Omental fat pad (tissue), 4 donors: ENCODE measurements around the gene CNTN2. TPM values are rescaled to one million over a fixed set of nuclear protein-coding genes. Genes with fewer than 3 reads are reported as not detected.

ENCODE experiments used
- ATAC-seq: fragments of 150-250 bp; one replicate; pipeline ENCODE4 v1.9.1; 2016; ENCODE audit warnings: mild to moderate bottlenecking, moderate library complexity; ENCODE audit not compliant: low FRiP score
- DNase-seq: peaks from one replicate; pipeline ENCODE4 v3.0.0-alpha.2; 2019; ENCODE audit warnings: low spot score
- total RNA-seq, 4 donors: library from RNA; depleted of rRNA; stranded (reverse); fragments of >200 nt; gene quantifications; one replicate each; pipeline ENCODE4 v1.1.0, GENCODE V29; 2016
- TF ChIP-seq, protein P1 (sequence below), 3 donors: fragments of 450-650 bp; IDR thresholded peaks; one replicate each; pipeline ENCODE4 v1.5.1; 2016 to 2017; ENCODE audit warnings: antibody characterized with exemption in 3 of 3, mild to moderate bottlenecking in 3 of 3, moderate library complexity in 2 of 3

Gene CNTN2
- total RNA-seq, 4 donors from 2014 or later, result 0.47 TPM; not detected in 3

- no peak for ATAC-seq
- no peak for DNase-seq
- TF ChIP-seq, protein P1, sequence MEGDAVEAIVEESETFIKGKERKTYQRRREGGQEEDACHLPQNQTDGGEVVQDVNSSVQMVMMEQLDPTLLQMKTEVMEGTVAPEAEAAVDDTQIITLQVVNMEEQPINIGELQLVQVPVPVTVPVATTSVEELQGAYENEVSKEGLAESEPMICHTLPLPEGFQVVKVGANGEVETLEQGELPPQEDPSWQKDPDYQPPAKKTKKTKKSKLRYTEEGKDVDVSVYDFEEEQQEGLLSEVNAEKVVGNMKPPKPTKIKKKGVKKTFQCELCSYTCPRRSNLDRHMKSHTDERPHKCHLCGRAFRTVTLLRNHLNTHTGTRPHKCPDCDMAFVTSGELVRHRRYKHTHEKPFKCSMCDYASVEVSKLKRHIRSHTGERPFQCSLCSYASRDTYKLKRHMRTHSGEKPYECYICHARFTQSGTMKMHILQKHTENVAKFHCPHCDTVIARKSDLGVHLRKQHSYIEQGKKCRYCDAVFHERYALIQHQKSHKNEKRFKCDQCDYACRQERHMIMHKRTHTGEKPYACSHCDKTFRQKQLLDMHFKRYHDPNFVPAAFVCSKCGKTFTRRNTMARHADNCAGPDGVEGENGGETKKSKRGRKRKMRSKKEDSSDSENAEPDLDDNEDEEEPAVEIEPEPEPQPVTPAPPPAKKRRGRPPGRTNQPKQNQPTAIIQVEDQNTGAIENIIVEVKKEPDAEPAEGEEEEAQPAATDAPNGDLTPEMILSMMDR (IDR thresholded peaks at IDR 0.05), result no peak
These were observed 26.5 kb downstream of the CNTN2 start for GRCh38 chr1:205069371-205070125.

- no peak for ATAC-seq
- DNase-seq, result no peak
- TF ChIP-seq, protein P1 (IDR thresholded peaks at IDR 0.05), result no peak
These were observed 28.0 kb downstream of the CNTN2 start for GRCh38 chr1:205071028-205071409.

DNA sequence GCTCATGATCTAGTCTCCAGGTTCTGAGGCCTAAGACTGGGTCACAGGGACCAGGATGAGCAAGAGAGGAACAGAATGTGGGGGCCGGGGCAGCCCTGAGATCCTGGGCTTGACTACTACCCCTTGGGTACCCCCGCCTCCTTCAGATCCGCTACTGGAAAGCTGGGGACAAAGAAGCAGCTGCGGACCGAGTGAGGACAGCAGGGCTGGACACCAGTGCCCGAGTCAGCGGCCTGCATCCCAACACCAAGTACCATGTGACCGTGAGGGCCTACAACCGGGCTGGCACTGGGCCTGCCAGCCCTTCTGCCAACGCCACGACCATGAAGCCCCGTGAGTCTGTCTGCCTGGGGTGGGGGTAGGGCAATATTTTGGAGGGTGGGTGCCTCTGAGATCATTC lies 28.8 kb downstream of the CNTN2 start:
- ATAC-seq, result no peak
- TF ChIP-seq, protein P1 (IDR thresholded peaks at IDR 0.05), result no peak

DNA sequence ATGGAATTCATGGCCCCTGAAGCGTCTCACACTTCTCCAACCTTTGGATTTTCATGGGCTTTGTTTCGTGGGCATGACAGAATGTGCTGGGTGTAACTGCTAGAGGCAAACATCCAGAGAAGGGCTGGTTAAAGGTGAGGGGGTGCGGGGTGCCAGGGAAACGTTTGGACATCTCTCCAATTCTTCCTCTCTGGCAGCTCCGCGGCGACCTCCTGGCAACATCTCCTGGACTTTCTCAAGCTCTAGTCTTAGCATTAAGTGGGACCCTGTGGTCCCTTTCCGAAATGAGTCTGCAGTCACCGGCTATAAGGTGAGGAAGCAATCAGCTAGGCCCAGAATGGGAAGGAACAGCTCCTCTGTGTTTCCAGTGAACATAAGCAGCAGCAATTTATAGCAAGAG lies 29.3 kb downstream of the CNTN2 start:
- no peak for ATAC-seq
- no peak for DNase-seq
- TF ChIP-seq, protein P1 (IDR thresholded peaks at IDR 0.05), result no peak

More for the DNA sequence above, 28.8 kb downstream of the CNTN2 start:
- DNase-seq, result no peak

- TF ChIP-seq, protein P1 (IDR thresholded peaks at IDR 0.05), result no peak
- no peak for ATAC-seq
- no peak for DNase-seq
These were observed 29.9 kb downstream of the CNTN2 start for GRCh38 chr1:205072881-205073280.

DNA sequence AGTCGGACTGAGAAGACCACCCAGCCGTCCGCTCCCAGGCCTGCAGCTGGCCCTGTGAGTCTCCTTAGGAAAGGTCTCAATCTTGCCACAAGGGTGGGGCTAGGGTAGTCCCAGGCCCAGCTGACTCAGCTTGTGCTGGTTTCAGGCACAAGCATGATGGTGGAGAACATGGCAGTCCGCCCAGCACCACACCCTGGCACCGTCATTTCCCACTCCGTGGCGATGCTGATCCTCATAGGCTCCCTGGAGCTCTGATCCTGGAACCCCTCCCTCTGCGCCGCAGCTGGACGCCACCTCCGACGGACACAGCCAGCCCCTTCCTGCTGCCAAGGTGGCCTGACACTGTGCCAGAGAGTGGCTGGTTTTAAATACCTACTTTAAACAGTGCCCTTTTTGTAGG lies 30.5 kb downstream of the CNTN2 start:
- no peak for DNase-seq
- ATAC-seq, result no peak

More for the DNA sequence above, 30.5 kb downstream of the CNTN2 start:
- TF ChIP-seq, protein P1 (IDR thresholded peaks at IDR 0.05), result no peak
